Karpas-422 (cell line): Measurements from ENCODE around the gene MPPE1. TPM values are rescaled to one million over a fixed set of nuclear protein-coding genes. Genes with fewer than 3 reads are reported as not detected.

Experiments
- DNase-seq: peaks from one replicate; pipeline ENCODE4 v3.0.0-alpha.2; 2015
- H2AFZ ChIP-seq: fragments of 200-600 bp; sonication (generic); 2 replicates; pipeline ENCODE4 v1.6.1; 2014; ENCODE audit warnings: antibody characterized with exemption, low read length, mixed read lengths
- H3K27ac ChIP-seq: fragments of 200-600 bp; sonication (generic); 2 replicates; pipeline ENCODE4 v1.5.1; 2014; ENCODE audit warnings: mild to moderate bottlenecking, low read length, moderate library complexity
- H3K27me3 ChIP-seq: fragments of 200-600 bp; sonication (generic); 2 replicates; pipeline ENCODE4 v1.6.1; 2014; ENCODE audit warnings: low read length, mixed read lengths
- H3K36me3 ChIP-seq: fragments of 200-600 bp; sonication (generic); 2 replicates; pipeline ENCODE4 v1.6.1; 2014; ENCODE audit warnings: low read length, mixed read lengths; ENCODE audit not compliant: insufficient read depth
- H3K4me1 ChIP-seq: fragments of 200-600 bp; sonication (generic); 2 replicates; pipeline ENCODE4 v1.6.1; 2014; ENCODE audit warnings: mild to moderate bottlenecking, low read length, mixed read lengths
- H3K4me2 ChIP-seq: fragments of 200-600 bp; sonication (generic); 2 replicates; pipeline ENCODE4 v1.6.1; 2014; ENCODE audit warnings: low read length, low read depth, mild to moderate bottlenecking; ENCODE audit not compliant: poor library complexity, severe bottlenecking
- H3K4me3 ChIP-seq: fragments of 200-600 bp; sonication (generic); 2 replicates; pipeline ENCODE4 v1.5.1; 2014; ENCODE audit warnings: mild to moderate bottlenecking, antibody characterized with exemption, low read length, mixed read lengths
- H3K79me2 ChIP-seq: fragments of 200-600 bp; sonication (generic); 2 replicates; pipeline ENCODE4 v1.6.1; 2014; ENCODE audit warnings: mild to moderate bottlenecking, low read length, mixed read lengths
- H3K9ac ChIP-seq: fragments of 200-600 bp; sonication (generic); 2 replicates; pipeline ENCODE4 v1.6.0; 2014; ENCODE audit warnings: low read length
- H3K9me2 ChIP-seq: fragments of 200-600 bp; sonication (generic), shearing (Covaris generic); replicated peaks from 2 replicates; pipeline ENCODE4 v1.6.0; 2014; ENCODE audit warnings: mild to moderate bottlenecking, low read length, moderate library complexity; ENCODE audit not compliant: insufficient read depth
- H3K9me3 ChIP-seq: fragments of 300-700, 200-600 bp; sonication (generic); 2 replicates; pipeline ENCODE4 v1.6.1; 2014; ENCODE audit warnings: low read length, mixed read lengths
- H4K20me1 ChIP-seq: fragments of 200-600 bp; sonication (generic); 2 replicates; pipeline ENCODE4 v1.6.1; 2014; ENCODE audit warnings: mild to moderate bottlenecking, antibody characterized with exemption, low read length, low read depth; ENCODE audit not compliant: insufficient read depth
- total RNA-seq: library from RNA; depleted of rRNA; stranded (reverse); fragments of >200 nt; shearing (Covaris generic); gene quantifications from 2 replicates; pipeline ENCODE4 v1.2.3, GENCODE V29; 2014; ENCODE audit warnings: low replicate concordance; rRNA removed

Gene MPPE1, protein sequence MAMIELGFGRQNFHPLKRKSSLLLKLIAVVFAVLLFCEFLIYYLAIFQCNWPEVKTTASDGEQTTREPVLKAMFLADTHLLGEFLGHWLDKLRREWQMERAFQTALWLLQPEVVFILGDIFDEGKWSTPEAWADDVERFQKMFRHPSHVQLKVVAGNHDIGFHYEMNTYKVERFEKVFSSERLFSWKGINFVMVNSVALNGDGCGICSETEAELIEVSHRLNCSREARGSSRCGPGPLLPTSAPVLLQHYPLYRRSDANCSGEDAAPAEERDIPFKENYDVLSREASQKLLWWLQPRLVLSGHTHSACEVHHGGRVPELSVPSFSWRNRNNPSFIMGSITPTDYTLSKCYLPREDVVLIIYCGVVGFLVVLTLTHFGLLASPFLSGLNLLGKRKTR
- total RNA-seq, result 30.7 and 44.4 TPM in 2 replicates

DNA sequence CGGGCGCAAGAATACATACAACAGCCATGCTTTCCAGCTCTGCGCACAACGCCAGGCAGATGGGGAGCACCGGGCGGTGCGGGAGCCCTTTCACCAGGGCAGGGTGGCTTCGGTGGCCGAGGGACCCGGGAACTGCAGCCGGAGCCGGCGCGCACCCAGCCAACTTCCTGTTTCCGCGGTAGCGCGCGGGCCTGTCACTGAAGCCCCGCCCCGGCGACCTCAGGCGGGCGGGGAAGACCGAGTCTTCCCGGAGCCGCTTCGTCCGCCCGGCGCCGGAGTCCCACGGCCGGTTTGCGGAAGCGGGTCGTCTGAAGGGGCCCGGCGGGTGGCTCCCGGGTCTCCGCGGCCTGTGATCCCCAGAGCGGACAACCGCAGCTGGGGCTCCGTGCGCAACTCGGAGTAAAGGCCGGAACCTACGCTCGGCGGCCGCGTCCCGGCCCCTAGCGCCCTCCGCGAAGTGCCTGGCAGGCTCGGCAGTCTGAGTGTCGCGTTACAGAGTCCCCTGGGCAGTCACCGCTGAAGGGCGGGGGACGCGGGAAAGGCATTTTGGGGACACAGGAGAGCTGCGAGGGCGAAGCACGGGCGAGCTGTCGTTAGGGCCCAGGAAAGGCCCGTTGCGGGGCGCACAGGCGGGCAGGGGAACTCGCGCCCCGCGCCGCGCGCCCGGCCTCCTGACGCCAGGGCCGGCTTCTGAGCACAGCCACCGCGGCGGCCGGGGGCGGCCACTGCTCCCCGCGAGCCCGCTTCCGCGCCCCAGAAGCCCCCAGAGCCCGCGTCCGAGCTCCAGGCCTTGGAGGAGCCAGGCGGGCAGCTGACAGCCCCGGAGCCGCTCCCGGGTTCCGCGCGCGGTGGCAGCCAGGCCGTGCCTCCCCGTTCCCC is at the start of gene MPPE1:
TSS of gene MPPE1 (minus strand) at position 136 of the 879 bp plus-strand sequence. CDS start 11,053 bp downstream, outside the sequence.
- no peaks in the 10 kb centered on the region for H3K27me3 ChIP-seq
- H3K4me1 ChIP-seq, result peaks cover 15% of the 10 kb centered on the region
- H3K9ac ChIP-seq, result peak within 1 kb of the TSS; percentile 93
- no peaks in the 10 kb centered on the region for H3K36me3 ChIP-seq
- peak; percentile 96 for DNase-seq
- no peaks in the 10 kb centered on the region for H3K9me2 ChIP-seq
- peaks cover 13% of the 10 kb centered on the region for H3K79me2 ChIP-seq
- H3K4me2 ChIP-seq, result peak within 1 kb of the TSS; percentile 98
- H3K27ac ChIP-seq, result peak within 1 kb of the TSS; percentile 67
- H2AFZ ChIP-seq, result peak within 1 kb of the TSS; percentile 83
- H3K9me3 ChIP-seq, result no peaks in the 10 kb centered on the region
- no peaks in the 10 kb centered on the region for H4K20me1 ChIP-seq
- peak within 1 kb of the TSS; percentile 97 for H3K4me3 ChIP-seq

- no peak overlapping the region for H3K9ac ChIP-seq
- H3K4me3 ChIP-seq, result no peak overlapping the region
- H3K9me3 ChIP-seq, result no peaks in the 10 kb centered on the region; the same call in 1 of the 2 replicates
- no peaks in the 10 kb centered on the region for H3K36me3 ChIP-seq
- H3K79me2 ChIP-seq, result no peaks in the 10 kb centered on the region
- no peaks in the 10 kb centered on the region for H4K20me1 ChIP-seq
- no peaks in the 10 kb centered on the region for H3K4me1 ChIP-seq
- H3K27me3 ChIP-seq, result no peaks in the 10 kb centered on the region
- DNase-seq, result no peak
- H3K27ac ChIP-seq, result no peak overlapping the region
- H2AFZ ChIP-seq, result no peak overlapping the region
- no peak overlapping the region for H3K4me2 ChIP-seq
- no peaks in the 10 kb centered on the region for H3K9me2 ChIP-seq
These were observed 49.5 kb upstream of the MPPE1 start for GRCh38 chr18:11957636-11958035.

DNA sequence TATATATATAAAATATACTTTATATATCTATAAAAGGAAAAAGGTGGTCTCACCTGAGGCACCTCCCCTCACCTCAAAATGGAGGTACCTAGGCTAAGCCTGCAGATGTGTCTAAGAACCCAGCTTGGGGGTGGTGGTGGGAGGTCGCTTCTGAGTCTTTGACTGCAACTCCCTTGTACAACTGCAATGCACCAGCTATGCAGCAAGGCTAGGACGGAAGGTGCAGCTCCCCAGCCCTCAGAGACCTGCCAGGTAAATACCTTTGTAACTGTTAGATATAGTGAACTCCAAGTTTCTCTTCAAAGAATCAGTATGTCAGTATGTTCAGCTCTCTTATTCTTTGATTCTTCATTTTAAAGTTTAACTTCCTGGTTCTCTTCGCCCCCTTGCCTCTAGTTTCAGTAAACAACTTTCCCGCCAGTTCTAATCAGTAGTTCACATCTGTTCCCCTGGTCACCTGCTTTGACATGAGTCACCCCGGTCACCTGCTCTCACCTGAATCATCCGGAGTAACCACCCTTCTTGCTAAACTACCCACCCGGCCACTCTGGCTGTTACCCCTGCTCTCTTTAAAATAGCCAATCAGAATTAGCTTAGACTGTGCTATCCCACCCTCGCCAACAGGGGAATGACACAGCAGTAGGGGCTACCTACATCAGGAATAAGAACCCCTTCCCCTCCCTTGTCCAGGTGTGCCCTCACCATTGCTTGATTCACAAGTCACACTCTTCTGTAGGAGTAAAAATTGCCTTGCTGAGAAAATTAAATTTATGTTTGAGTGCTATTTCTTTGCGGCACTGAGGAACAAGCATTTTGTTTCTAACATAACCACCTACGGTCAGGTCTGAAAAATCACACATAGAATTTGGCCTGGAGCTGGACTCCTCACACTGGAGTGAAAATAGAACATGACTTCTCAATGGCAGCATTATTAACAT is 48.5 kb upstream of the MPPE1 start:
- Histone ChIP-seq H3K4me2 (no peak overlapping the region), H3K9ac (no peak overlapping the region), H3K27ac (no peak overlapping the region), H2AFZ (no peak overlapping the region), H3K9me2 (no peaks in the 10 kb centered on the region), H4K20me1 (no peaks in the 10 kb centered on the region), H3K36me3 (no peaks in the 10 kb centered on the region), H3K79me2 (no peaks in the 10 kb centered on the region), H3K9me3 (no peaks in the 10 kb centered on the region; the same call in 1 of the 2 replicates), H3K4me3 (no peak overlapping the region), H3K27me3 (no peaks in the 10 kb centered on the region), H3K4me1 (no peaks in the 10 kb centered on the region)
- DNase-seq, result no peak

- no peaks in the 10 kb centered on the region for H3K9me2 ChIP-seq
- H3K9ac ChIP-seq, result no peak overlapping the region
- H3K79me2 ChIP-seq, result no peaks in the 10 kb centered on the region
- no peak for DNase-seq
- no peaks in the 10 kb centered on the region for H4K20me1 ChIP-seq
- H3K4me2 ChIP-seq, result no peak overlapping the region
- H3K36me3 ChIP-seq, result no peaks in the 10 kb centered on the region
- no peak overlapping the region for H2AFZ ChIP-seq
- H3K9me3 ChIP-seq, result no peaks in the 10 kb centered on the region; the same call in 1 of the 2 replicates
- no peak overlapping the region for H3K4me3 ChIP-seq
- H3K27me3 ChIP-seq, result no peaks in the 10 kb centered on the region
- no peak overlapping the region for H3K27ac ChIP-seq
- H3K4me1 ChIP-seq, result no peaks in the 10 kb centered on the region
These were observed 47.3 kb upstream of the MPPE1 start for GRCh38 chr18:11955239-11956029.

- Histone ChIP-seq H3K4me3 (no peak overlapping the region), H3K79me2 (no peaks in the 10 kb centered on the region), H3K27me3 (no peaks in the 10 kb centered on the region), H3K9me3 (no peaks in the 10 kb centered on the region; the same call in 1 of the 2 replicates), H3K27ac (no peak overlapping the region), H4K20me1 (no peaks in the 10 kb centered on the region), H2AFZ (no peak overlapping the region), H3K9me2 (no peaks in the 10 kb centered on the region), H3K9ac (no peak overlapping the region), H3K4me1 (no peaks in the 10 kb centered on the region), H3K36me3 (no peaks in the 10 kb centered on the region), H3K4me2 (no peak overlapping the region)
- no peak for DNase-seq
These were observed 45.0 kb upstream of the MPPE1 start for GRCh38 chr18:11953113-11953512.

- Histone ChIP-seq H3K27ac (no peak overlapping the region), H3K4me3 (no peak overlapping the region), H3K27me3 (no peaks in the 10 kb centered on the region), H3K9ac (no peak overlapping the region), H3K4me1 (no peaks in the 10 kb centered on the region), H4K20me1 (no peaks in the 10 kb centered on the region), H3K4me2 (no peak overlapping the region), H3K79me2 (no peaks in the 10 kb centered on the region), H2AFZ (no peak overlapping the region), H3K9me3 (no peaks in the 10 kb centered on the region), H3K9me2 (no peaks in the 10 kb centered on the region), H3K36me3 (no peaks in the 10 kb centered on the region)
- DNase-seq, result no peak
These were observed 43.3 kb upstream of the MPPE1 start for GRCh38 chr18:11951390-11951851.

GRCh38 chr18:11950824-11951223 is 42.7 kb upstream of the MPPE1 start:
- Histone ChIP-seq H3K79me2 (no peaks in the 10 kb centered on the region), H3K9ac (no peak overlapping the region), H3K9me3 (no peaks in the 10 kb centered on the region), H3K27me3 (no peaks in the 10 kb centered on the region), H3K4me2 (no peak overlapping the region), H3K27ac (no peak overlapping the region), H2AFZ (no peak overlapping the region), H3K9me2 (no peaks in the 10 kb centered on the region), H3K4me3 (no peak overlapping the region), H4K20me1 (no peaks in the 10 kb centered on the region), H3K4me1 (no peaks in the 10 kb centered on the region), H3K36me3 (no peaks in the 10 kb centered on the region)
- no peak for DNase-seq
